Right hindlimb (tissue), 1 donor: ENCODE measurements around the gene DIP2A.

Experiments
- DNase-seq: peaks from one replicate; pipeline ENCODE4 v3.0.0-alpha.2; 2018

DIP2A gene

GRCh38 chr21:46600305-46600704 is 141.6 kb downstream of the DIP2A start:
- no peak for DNase-seq

DNA sequence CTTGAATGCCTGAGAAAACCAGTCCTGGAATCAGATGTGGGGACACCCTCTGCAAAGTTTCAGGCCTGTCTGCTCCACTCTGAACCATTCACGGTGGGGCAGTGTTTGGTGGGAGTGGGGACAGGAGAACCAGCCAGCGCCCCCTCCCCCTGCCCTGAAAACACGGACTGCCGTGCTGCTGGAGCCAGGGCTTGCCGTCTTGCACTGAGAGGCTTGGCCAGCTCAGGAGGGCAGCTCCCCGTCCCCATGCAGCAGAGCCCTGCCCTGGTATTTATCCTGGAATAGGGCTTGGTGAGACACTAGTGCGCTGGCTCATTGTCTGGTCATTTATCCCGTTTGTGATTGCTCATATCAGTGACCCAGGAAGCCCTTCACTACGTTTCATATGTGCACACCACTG is 142.3 kb downstream of the DIP2A start:
- no peak for DNase-seq

- DNase-seq: no peak
Observed at GRCh38 chr21:46603228-46603627, 144.5 kb downstream of the DIP2A start.

DNA sequence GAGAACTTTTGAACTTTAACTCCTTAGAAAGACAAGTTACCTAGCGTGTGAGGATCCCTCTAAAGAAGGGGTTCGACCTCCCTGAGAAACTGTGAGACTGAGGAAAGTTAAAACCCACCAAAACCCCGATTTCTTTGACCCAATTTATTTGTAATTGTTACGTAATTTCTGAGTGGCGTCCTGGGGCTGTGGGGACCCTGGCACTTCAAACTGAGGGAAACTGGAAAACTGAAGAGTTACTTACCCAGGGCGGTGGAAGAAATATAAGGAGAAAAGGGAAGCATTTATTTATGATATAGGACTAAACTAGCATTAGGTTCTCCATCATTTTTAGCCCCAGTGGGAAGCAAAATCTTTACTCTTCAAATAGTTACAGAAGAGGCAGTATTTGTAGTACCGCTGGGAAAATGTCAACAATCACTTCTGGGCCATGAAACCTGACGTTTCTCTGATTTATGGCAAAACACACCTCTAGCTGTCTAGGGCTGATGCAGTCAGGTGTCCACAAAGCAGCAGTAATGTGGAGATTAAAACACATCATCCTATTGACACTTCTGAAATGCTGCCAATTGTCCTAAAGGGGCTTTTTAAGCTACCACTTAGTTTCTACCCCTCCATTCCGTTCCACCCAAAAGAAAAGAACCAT is 145.8 kb downstream of the DIP2A start:
- no peak for DNase-seq

GRCh38 chr21:46604975-46605766 is 146.5 kb downstream of the DIP2A start, which contains the start of gene S100B:
TSS of gene S100B (minus strand) at chr21:46605082. CDS start at chr21:46602415, 2,667 bp downstream.
- peak; percentile 71 for DNase-seq

- no peak for DNase-seq
Observed at GRCh38 chr21:46605767-46606426, 147.2 kb downstream of the DIP2A start.

GRCh38 chr21:46606427-46606813 is 147.7 kb downstream of the DIP2A start:
- no peak for DNase-seq

DNA sequence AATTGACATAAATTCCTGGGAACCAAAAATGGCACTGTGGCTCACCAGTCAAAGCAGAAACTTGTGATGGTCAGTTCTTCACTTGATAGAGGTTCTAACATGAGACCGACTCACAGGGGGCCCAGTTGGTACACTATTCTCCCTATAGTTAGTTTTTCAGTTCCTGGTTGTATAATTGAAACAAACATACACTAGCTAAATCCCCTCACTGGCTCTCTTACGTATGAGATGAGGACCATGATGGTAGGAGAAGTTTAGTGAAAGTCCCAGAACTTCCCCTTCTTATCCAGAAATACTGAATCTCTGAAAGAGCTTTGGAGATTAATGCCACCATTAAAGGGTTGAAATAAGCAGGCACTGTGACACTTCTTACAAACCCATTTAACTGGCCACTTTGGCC is 148.9 kb downstream of the DIP2A start:
- no peak for DNase-seq

- DNase-seq: no peak
Observed at GRCh38 chr21:46608672-46609111, 150.0 kb downstream of the DIP2A start.

DNA sequence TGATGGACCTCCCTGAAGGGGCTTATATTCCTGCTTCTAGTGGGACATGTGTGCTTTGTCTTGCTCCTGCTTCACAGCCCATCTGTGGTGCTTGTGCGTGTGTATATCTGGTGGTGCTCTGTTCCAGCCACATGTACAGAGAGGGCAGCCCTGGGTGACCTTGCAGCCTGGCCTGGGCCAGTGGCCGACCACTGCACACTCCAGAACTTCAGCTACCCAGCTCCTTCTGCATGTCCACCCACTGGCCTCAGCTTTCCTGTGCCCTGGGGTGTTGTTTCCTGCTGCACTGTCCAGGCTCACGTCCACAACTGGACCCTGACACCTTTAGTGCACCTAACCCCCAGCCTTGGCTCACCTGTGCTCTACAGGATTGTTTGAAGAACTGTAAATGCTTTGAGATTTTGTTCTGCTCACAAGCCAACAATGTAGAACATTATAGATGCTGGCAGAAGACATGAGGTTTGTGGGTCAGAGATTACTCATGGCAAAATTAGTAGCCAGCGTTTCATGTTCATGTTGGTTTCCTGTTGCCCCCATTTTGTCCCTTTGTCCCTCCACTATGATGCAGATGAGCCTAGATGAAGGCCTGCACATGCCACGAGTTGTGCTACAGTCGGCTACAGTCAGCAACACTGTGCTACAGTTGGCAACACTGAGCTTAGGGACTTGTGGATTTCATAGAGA is 151.5 kb downstream of the DIP2A start:
- DNase-seq: no peak

GRCh38 chr21:46613391-46613790 is 154.7 kb downstream of the DIP2A start:
- DNase-seq: no peak

GRCh38 chr21:46616050-46616449 is 157.4 kb downstream of the DIP2A start:
- no peak for DNase-seq

DNA sequence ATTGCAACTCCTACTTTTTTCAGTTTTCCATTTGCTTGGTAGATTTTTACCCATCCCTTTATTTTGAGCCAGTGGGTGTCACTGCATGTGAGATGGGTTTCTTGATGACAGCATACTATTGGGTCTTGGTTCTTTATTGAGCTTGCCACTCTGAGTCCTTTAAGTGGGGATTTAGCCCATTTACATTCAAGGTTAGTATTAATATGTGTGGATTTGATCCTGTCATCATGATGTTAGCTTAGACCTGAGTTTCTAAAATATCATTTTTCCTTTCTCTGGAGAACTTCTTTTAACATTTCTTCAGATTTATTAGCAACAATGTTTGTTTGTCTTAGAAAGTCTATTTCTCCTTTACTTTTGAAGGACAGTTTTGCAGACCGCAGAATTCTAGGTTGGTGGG is 158.0 kb downstream of the DIP2A start:
- DNase-seq: no peak

DNA sequence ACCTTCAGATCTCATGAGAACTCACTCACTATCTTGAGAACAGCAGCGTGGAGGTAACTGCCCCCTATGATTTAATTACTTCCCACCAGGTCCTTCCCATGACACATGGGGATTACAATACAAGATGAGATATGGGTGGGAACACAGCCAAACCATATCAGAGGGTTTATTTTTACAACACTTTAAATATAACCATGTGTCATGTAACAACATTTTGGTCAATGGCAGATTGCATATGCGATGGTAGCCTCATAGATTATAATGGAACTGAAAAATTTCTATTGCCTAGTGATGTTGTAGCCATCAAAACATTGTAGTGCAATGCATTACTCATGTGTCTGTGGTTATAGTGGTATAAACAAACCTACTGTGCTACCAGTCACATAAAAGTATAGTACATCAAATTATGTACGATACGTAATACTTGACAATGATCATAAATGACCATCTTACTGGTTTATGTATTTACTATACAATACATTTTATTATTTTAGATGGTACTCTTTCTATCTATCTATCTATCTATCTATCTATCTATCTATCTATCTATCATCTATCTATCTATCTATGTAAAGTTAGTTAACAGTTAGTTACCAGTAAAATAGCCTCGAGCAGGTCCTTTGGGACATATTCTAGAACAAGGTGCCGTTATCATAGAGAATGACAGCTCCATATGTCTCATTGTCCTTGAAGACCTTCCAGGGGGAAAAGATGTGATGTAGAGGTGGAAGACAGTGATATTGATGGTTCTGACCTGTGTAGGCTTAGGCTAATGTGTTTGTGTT is 158.8 kb downstream of the DIP2A start:
- DNase-seq: no peak

DNA sequence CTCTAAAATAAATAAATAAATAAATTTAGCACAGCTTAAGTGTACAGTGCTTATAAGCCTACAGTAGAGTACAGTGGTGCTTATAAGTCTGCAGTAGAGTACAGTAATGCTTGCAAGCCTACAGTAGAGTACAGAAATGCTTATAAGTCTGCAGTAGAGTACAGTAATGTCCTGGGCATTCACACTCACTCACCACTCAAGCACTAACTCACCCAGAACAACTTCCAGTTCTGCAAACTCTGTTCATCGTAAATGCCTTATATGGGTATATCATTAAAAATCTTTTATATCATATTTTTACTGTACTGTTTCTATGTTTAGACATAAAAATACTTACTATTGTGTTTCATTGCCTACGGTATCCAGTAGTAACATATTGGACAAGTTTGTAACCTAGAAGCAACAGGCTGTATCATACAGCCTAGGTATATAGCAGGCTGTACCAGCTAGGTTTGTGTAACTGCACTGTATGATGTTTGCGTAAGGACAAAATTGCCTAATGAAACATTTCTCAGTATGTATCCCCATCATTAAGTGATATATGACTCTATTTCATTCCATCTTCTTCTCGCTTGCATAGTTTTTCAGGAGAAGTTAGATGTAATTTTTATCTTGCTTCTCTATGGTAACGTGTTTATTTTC is 160.2 kb downstream of the DIP2A start:
- no peak for DNase-seq
